ENCODE results near the gene CDK19. TPM values are rescaled to one million over a fixed set of nuclear protein-coding genes. Genes with fewer than 3 reads are reported as not detected.

CDK19 gene
- total and polyA plus RNA-seq, 2 of the 13 experiments (the other 11 are each of a cell fraction or from before 2014, with no cell fraction given) = 13.4 to 27.0 TPM

- Histone ChIP-seq H3K9ac (ENCODE audit: insufficient read depth, low read depth, low read length) (no peak overlapping the region), H2AFZ (ENCODE audit: low read length) (no peak overlapping the region), H3K4me2 (ENCODE audit: low read depth, low read length) (no peak overlapping the region), H3K4me3 (replicated peaks in 1 of 3; ENCODE audit: insufficient read depth in 1 of 3, low read depth in 2 of 3, low read length in 3 of 3) (no peak overlapping the region), H3K27ac (ENCODE audit: extremely low read length, insufficient read depth, low read length) (no peak overlapping the region), H4K20me1 (ENCODE audit: insufficient read depth, low read length) (no peaks in the 10 kb centered on the region), H3K27me3 (ENCODE audit: control insufficient read depth in 1 of 2, insufficient read depth in 2 of 2, low read length in 2 of 2) (no peaks in the 10 kb centered on the region), H3K4me1 (ENCODE audit: insufficient read depth, low read length) (no peaks in the 10 kb centered on the region), H3K36me3 (replicated peaks in 1 of 2; ENCODE audit: control insufficient read depth in 1 of 2, insufficient read depth in 2 of 2, low read length in 2 of 2) (no peaks in the 10 kb centered on the region), H3K79me2 (ENCODE audit: insufficient read depth, low read length) (no peaks in the 10 kb centered on the region), H3K9me3 (ENCODE audit: low read length) (no peaks in the 10 kb centered on the region)
- ATAC-seq (no peak), DNase-seq (ENCODE audit: low spot score) (no peak), FAIRE-seq (no peak)
- in situ Hi-C loops (cut with HindIII; ENCODE audit: extremely low pct_ligation_motif_present, low pct_unique_long_range_greater_than_20kb) (no loop called here), intact Hi-C loops (cut with micrococcal nuclease; ENCODE audit: unreplicated experiment) (no loop called here)
- no peak for TF ChIP-seq ZNF260 (CRISPR knock-in tag; IDR thresholded peaks at IDR 0.05; ENCODE audit: borderline replicate concordance, low read depth)
- no peak for TF ChIP-seq MYNN (CRISPR knock-in tag; IDR thresholded peaks at IDR 0.05; ENCODE audit: low read depth)
- TF ChIP-seq HNF1B (CRISPR knock-in tag; IDR thresholded peaks at IDR 0.05) = no peak
- TF ChIP-seq POLR2A (IDR thresholded peaks at IDR 0.05; ENCODE audit: insufficient read depth in 1 of 2, low read depth in 2 of 2, low read length in 2 of 2) = no peak
- no peak for TF ChIP-seq FOXO1 (CRISPR knock-in tag; IDR thresholded peaks at IDR 0.05)
- no peak for TF ChIP-seq MED1 (CRISPR knock-in tag; IDR thresholded peaks at IDR 0.05)
- TF ChIP-seq NR1H2 (CRISPR knock-in tag; IDR thresholded peaks at IDR 0.05; ENCODE audit: borderline replicate concordance, low read depth) = no peak
- TF ChIP-seq SNAI1 (CRISPR knock-in tag; IDR thresholded peaks at IDR 0.05; ENCODE audit: borderline replicate concordance) = no peak
- no peak for TF ChIP-seq ZNF720 (CRISPR knock-in tag; IDR thresholded peaks at IDR 0.05)
- no peak for TF ChIP-seq PAWR (CRISPR knock-in tag; IDR thresholded peaks at IDR 0.05; ENCODE audit: borderline replicate concordance)
- TF ChIP-seq EZH2 (conservative IDR thresholded peaks at IDR 0.05; ENCODE audit: low read depth, low read length) = no peak
- TF ChIP-seq MAFG (CRISPR knock-in tag; IDR thresholded peaks at IDR 0.05) = no peak
- no peak for TF ChIP-seq THYN1 (CRISPR knock-in tag; IDR thresholded peaks at IDR 0.05; ENCODE audit: borderline replicate concordance, low read depth)
- TF ChIP-seq IKZF1 (IDR thresholded peaks at IDR 0.05) = no peak
- TF ChIP-seq ZSCAN29 (CRISPR knock-in tag; conservative IDR thresholded peaks at IDR 0.05) = no peak
- TF ChIP-seq ZNF724P (CRISPR knock-in tag; IDR thresholded peaks at IDR 0.05; ENCODE audit: borderline replicate concordance) = no peak
- no peak for TF ChIP-seq ZNF674 (CRISPR knock-in tag; IDR thresholded peaks at IDR 0.05; ENCODE audit: low read depth)
- no peak for TF ChIP-seq ZNF232 (CRISPR knock-in tag; IDR thresholded peaks at IDR 0.05; ENCODE audit: borderline replicate concordance)
- no peak for TF ChIP-seq PITX1 (CRISPR knock-in tag; IDR thresholded peaks at IDR 0.05)
- no peak for TF ChIP-seq CEBPZ (IDR thresholded peaks at IDR 0.05; ENCODE audit: low read length)
- CTCF ChIA-PET (ENCODE audit: low intra/inter-chr PET ratio, low total read pairs) = no interaction called here
- POLR2A ChIA-PET = no interaction called here
- WGBS (ENCODE audit: low lambda C conversion rate) = 81% methylated on average over 6 of the region's 6 CpGs
- BruUV-seq (replicated peaks) = no TSS peak
Observed at GRCh38 chr6:110833831-110834230, 18.6 kb upstream of the CDK19 start.

All from HepG2 (cell line).